Measurements from ENCODE around the gene VIPAS39. TPM values are rescaled to one million over a fixed set of nuclear protein-coding genes. Genes with fewer than 3 reads are reported as not detected.

Gene VIPAS39
- total and polyA plus RNA-seq, 4 donors = 7.7 to 22.8 (median 14.1) TPM

DNA sequence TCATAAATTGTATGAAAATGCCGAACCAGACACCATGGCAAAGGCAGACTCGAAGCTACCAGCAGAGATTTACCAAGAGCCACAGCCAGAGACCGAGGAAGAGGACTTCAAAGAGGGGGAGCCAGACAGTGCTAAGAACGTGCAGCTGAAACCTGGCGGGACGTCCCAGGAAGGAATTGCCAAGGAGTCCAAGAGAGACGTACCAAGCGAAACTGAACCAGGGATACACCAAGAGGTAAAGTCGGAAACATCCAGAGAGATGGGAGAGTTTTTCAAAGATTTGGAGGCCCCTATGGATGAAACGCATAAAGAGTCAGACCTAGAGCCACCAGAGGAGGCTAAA, 79.9 kb downstream of the VIPAS39 start:
- no peaks in the 10 kb centered on the region for H3K36me3 ChIP-seq (ENCODE audit: control insufficient read depth in 4 of 4, insufficient read depth in 4 of 4, low read length in 4 of 4)
- peak; percentile 3 for ATAC-seq (ENCODE audit: insufficient read depth, low FRiP score)

DNA sequence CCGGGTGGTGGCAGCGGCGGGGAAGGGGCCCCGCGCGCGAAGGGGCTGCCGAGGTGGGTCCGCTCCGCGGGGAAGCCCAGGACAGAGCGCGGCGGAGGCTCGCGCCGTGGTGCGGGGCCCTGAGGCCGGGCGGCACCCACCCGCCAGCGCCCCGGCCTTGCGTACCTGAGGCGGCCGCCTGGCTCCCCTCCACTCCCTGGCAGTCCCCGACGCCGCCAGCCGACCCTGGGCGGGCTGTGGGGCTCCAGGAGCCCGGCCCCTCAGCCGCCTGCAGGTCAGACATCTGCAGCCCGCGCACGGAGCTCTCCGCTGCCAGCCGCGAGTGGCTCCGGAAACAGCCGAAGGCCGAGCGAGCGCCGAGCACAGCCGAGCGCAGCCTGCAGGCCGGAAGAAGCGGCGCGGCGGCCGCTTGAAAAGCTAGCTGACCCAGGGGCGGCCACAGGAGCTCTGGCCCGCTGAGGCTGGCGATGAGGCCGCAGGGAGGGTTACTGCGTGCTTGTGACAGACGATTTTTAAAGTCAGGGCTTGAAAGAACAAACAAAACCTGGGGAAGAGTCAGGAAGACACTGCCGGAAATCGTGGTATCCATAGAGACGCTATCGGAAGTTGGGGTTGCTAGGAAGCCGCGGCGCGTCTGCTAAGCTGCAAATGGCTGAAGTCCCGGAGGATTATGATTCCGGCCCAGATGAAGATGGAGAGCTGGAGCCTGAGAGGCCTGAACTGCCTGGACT, 80.5 kb downstream of the VIPAS39 start, which contains the start of the genes SAMD15 and TMED8:
TSS of gene SAMD15 (plus strand) at position 609 of the 731 bp plus-strand sequence. CDS start at position 649, 40 bp downstream.
TSS of gene TMED8 (minus strand) at position 324 of the 731 bp plus-strand sequence. CDS start at position 283, 41 bp downstream.
- TF ChIP-seq CTCF (IDR thresholded peaks at IDR 0.05; ENCODE audit: control extremely low read depth, extremely low read depth) = no peak
- peak within 1 kb of the TSS; percentile 98 for H3K4me3 ChIP-seq
- peak; percentile 98 for ATAC-seq (ENCODE audit: insufficient read depth, low FRiP score)
- H3K27me3 ChIP-seq (ENCODE audit: control insufficient read depth in 3 of 3, insufficient read depth in 3 of 3, low read length in 2 of 3) = no peaks in the 10 kb centered on the region
- H3K4me1 ChIP-seq (ENCODE audit: control insufficient read depth in 5 of 5, insufficient read depth in 5 of 5, low read length in 5 of 5) = peaks cover 0 to 18% (median 4%) of the 10 kb centered on the region in 5 donors
- peak within 1 kb of the TSS; percentile 96 to 98 for H3K27ac ChIP-seq (ENCODE audit: low read depth in 1 of 2, low read length in 1 of 2)
- peak within 1 kb of the TSS; percentile 61 to 63 for H3K9ac ChIP-seq (ENCODE audit: insufficient read depth in 1 of 2, low read length in 2 of 2)
- peak; percentile 90 to 94 (median 90) for DNase-seq
- no peaks in the 10 kb centered on the region for H3K36me3 ChIP-seq (ENCODE audit: control insufficient read depth in 4 of 4, insufficient read depth in 4 of 4, low read length in 4 of 4)
- 0% methylated on average over 53 to 69 of the region's 69 CpGs for WGBS, 2 donors
- no peaks in the 10 kb centered on the region for H3K9me3 ChIP-seq (ENCODE audit: control insufficient read depth in 4 of 4, insufficient read depth in 3 of 4, low read length in 3 of 4)

More for the DNA sequence above, 79.9 kb downstream of the VIPAS39 start:
- peak overlapping the region in 1 of 2 donors; percentile 96 for H3K27ac ChIP-seq (ENCODE audit: low read depth in 1 of 2, low read length in 1 of 2)
- no peaks in the 10 kb centered on the region for H3K9me3 ChIP-seq (ENCODE audit: control insufficient read depth in 4 of 4, insufficient read depth in 3 of 4, low read length in 3 of 4)
- WGBS, 2 donors = 17 to 18% methylated on average over 10 of the region's 10 CpGs
- peaks cover 0 to 18% (median 4%) of the 10 kb centered on the region in 5 donors for H3K4me1 ChIP-seq (ENCODE audit: control insufficient read depth in 5 of 5, insufficient read depth in 5 of 5, low read length in 5 of 5)
- no peaks in the 10 kb centered on the region for H3K27me3 ChIP-seq (ENCODE audit: control insufficient read depth in 3 of 3, insufficient read depth in 3 of 3, low read length in 2 of 3)
- H3K9ac ChIP-seq (ENCODE audit: insufficient read depth in 1 of 2, low read length in 2 of 2) = peak overlapping the region in 1 of 2 donors; percentile 63
- H3K4me3 ChIP-seq = peak overlapping the region; percentile 98
- DNase-seq = no peak
- no peak for TF ChIP-seq CTCF (IDR thresholded peaks at IDR 0.05; ENCODE audit: control extremely low read depth, extremely low read depth)

Small RNA genes lying within 50 kb of the gene (small RNA-seq; reads per million reads assigned to genes)
- not detected for gene RF00404 (ENCODE audit: low replicate concordance)

Other genes starting within 250 kb of the VIPAS39 start
- gene NGB, start 186.4 kb downstream of the VIPAS39 start, total RNA-seq = not detected
- not detected for gene NGB, start 186.4 kb downstream of the VIPAS39 start, polyA plus RNA-seq
- 10 to 100 TPM; 14.0 to 43.1 TPM for gene POMT2, start 136.7 kb downstream of the VIPAS39 start, total RNA-seq
- gene POMT2, start 136.7 kb downstream of the VIPAS39 start, polyA plus RNA-seq = 10 to 100 TPM in 1 of 2 donors, 1 to 10 TPM in 1; 10.0 to 14.3 TPM
- gene GSTZ1, start 136.6 kb downstream of the VIPAS39 start, total RNA-seq = 10 to 100 TPM in 1 of 2 donors, 1 to 10 TPM in 1; 7.9 to 20.2 TPM
- 10 to 100 TPM; 17.0 to 27.0 TPM for gene GSTZ1, start 136.6 kb downstream of the VIPAS39 start, polyA plus RNA-seq
- 10 to 100 TPM; 10.3 to 15.4 TPM for gene TMED8, start 80.5 kb downstream of the VIPAS39 start, total RNA-seq
- 1 to 10 TPM; 4.0 to 5.0 TPM for gene TMED8, start 80.5 kb downstream of the VIPAS39 start, polyA plus RNA-seq
- 10 to 100 TPM in 1 of 2 donors, 1 to 10 TPM in 1; 5.9 to 12.5 TPM for gene SAMD15, start 80.2 kb downstream of the VIPAS39 start, total RNA-seq
- gene SAMD15, start 80.2 kb downstream of the VIPAS39 start, polyA plus RNA-seq = 1 to 10 TPM in 1 of 2 donors, under 1 TPM in 1; 0.71 to 1.2 TPM
- gene NOXRED1, start 34.1 kb downstream of the VIPAS39 start, total RNA-seq = under 1 TPM; 0.43 to 0.94 TPM
- under 1 TPM; 0.23 to 0.30 TPM for gene NOXRED1, start 34.1 kb downstream of the VIPAS39 start, polyA plus RNA-seq
- 10 to 100 TPM; 90.4 to 98.5 TPM for gene AHSA1, start 492 bp upstream of the VIPAS39 start, total RNA-seq
- 100 to 1,000 TPM in 1 of 2 donors, 10 to 100 TPM in 1; 84.5 to 119 TPM for gene AHSA1, start 492 bp upstream of the VIPAS39 start, polyA plus RNA-seq
- gene ISM2, start 41.2 kb upstream of the VIPAS39 start, total RNA-seq = not detected
- gene ISM2, start 41.2 kb upstream of the VIPAS39 start, polyA plus RNA-seq = under 1 TPM in 1 of 2 donors, not detected in 1; 0.02 TPM
- gene SPTLC2, start 159.0 kb upstream of the VIPAS39 start, total RNA-seq = 10 to 100 TPM; 31.0 to 48.6 TPM
- gene SPTLC2, start 159.0 kb upstream of the VIPAS39 start, polyA plus RNA-seq = 10 to 100 TPM in 1 of 2 donors, 1 to 10 TPM in 1; 8.1 to 24.3 TPM